Kasumi-1 (cell line): ENCODE results near the gene TTC4.
"Not testable (repeated sequence)": the region's sequence is repeated elsewhere in the genome, so short reads cannot be mapped to it uniquely, and the experiment has no call there.

ENCODE experiments used
- DNase-seq, 2 experiments: peaks; one replicate each; lab custom pipeline; 2025; lab: John Stamatoyannopoulos, UW

Gene TTC4

DNA sequence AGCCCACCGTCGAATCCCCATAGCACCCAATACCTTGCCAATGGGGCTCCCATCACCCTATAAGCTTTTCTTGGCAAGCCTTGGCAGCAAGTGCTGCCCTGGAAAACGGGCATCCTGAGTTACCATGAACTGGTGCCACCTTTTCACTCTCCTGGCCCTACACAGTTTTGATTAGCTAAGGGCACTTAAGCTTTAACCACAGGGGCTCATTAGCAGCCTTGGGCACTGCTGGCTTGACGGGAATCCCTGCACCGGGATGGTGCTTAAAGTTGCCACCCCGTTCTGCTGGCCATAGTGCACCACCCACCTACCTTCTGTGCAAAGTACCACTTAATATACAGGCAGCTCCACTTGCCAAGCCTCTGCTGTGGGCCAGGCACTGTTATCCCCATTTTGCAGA is 34.9 kb downstream of the TTC4 start:
- no peak for DNase-seq

DNA sequence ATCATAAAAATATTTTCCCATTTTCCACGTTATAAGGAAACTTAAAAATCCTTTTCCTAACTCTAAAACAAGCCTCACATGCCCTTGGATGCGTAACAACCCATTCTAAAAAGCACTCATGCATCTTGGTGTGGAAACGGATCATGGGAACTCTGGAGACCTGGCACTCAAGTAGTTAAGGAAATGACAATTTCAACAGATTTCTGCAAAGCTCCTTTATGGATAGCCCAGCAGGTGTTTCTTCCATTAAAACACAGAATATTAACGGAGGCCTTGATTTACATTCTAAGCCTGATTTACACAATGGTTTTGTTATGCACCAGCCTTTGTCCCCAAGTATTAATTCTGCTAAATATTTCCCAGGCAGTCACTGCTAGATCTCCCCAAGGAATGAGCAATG is 35.8 kb downstream of the TTC4 start:
- no peak for DNase-seq

DNA sequence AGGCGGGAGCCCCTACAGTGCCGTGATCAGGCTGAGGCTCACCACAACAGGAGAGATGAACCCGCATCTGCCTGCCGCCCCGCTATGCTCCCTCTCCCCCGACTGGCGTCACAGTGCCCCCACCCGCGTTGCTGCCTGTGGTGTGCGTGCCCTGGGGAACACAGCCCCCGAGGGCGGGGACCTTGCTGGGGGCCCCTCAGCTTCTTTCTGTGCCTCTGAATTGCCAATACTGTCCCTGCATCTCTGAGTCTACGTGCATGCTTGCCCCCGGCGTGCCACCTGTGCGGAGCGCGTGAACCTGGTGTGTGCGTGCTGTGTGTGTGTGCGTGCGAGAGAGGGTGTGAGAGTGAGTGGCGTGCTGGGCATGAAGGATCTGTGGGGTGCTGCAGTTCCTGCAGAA is 38.4 kb downstream of the TTC4 start:
- no peak for DNase-seq

DNA sequence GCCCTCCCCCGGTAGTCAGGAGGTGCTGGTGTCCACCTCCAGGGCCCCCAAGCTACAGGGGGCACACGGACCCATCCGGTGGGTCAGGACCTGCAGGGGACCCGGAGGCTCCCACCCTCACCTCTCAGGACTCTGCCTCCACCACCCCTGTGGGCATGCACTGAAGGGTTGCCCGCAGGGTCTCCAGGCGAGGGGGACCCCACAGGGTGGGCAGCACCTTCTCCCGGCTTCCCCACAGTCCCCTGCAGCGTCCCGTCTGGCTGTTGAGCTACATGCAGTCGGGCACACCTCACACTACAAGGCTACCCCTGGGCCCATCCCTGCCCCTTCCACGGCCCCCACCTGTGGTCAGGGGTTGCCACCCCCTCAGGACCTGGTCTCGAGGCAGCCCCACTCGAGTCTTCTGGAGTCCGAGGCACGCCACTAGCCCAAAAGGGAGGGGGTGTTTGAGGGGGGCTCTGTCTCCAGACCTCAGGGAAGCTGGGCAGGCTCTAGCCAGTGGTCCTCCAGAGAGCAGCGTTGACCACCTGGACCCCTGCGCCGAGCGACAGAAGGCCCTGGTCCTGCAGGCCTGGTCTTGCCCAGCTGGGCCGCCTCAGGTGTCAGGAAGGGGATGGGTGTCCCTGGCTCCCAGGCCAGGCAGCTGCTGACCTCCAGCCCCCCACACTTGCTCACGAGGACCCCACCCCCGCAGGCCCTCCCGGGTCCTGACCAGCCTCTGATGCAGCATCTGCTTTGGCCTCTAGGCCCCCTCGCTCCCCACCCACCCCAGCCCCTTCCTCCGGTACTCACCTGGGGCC is 39.0 kb downstream of the TTC4 start:
- DNase-seq = no peak

DNA sequence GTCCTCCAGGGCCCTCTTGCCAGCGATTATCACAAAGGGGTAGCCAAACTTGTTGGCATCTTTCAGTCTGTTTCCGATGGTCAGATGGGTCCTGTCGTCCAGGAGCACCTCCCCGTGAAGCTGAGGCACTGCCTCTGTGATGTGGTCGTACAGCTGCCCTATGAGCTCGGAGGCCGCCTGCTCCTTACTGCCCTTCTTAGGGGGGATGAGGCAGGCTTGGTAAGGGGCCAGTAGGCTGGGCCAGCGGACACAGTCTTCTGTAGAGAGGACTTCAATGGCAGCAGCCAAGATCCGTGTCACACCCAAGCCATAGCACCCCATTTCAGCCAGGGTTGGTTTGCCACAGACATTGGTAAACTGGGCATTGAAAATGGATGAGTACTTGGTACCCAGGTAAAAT is 42.2 kb downstream of the TTC4 start:
- DNase-seq = no peak

DNA sequence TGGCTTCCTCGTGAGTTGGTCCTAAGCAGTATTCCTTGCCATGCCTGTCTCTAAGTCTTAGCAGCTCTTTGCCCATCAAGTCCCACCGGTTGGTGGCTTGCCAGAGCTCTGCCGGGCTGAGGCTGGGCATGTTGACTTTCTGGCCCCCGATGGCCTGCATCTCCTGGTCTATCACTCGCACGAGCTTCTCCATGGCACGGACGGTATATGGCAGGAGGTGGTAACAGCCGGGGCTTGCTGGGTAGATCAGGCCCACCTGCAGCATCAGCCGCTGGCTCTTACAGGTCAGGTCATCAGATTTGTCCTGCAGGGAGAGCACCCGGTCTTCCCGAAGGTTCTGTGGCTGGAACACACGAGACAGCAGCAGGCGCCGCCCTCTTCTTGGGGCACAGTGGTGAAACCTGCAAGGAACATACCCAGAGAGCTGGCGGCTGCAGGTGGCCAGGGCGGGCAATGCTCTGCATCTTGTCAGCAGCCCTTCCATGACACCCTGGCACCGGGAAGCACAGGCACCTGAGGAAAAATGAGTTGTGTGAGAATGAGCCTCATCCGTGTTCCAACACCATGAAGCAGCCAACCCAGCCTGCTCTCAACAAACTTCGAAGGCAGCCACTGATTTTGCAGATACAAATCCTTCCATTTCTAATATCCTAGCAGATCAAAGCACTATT is 43.2 kb downstream of the TTC4 start:
- DNase-seq = no peak

DNA sequence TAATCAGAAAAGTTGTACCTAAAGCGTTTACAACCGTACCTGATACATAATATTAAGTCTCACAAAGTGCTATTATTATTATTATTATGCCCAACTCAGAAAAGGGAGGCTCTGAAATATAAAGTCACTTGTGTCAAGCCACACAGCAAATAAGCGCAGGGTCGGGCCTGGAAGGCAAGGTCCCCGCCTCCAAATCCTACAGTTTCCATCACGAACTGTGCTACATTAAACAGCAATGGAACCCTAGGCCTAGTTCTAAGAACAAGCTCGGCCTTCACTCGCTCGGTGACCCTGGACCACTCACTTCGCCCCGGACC is 48.1 kb downstream of the TTC4 start:
- peak in 1 of 2 experiments; percentile 42 for DNase-seq

DNA sequence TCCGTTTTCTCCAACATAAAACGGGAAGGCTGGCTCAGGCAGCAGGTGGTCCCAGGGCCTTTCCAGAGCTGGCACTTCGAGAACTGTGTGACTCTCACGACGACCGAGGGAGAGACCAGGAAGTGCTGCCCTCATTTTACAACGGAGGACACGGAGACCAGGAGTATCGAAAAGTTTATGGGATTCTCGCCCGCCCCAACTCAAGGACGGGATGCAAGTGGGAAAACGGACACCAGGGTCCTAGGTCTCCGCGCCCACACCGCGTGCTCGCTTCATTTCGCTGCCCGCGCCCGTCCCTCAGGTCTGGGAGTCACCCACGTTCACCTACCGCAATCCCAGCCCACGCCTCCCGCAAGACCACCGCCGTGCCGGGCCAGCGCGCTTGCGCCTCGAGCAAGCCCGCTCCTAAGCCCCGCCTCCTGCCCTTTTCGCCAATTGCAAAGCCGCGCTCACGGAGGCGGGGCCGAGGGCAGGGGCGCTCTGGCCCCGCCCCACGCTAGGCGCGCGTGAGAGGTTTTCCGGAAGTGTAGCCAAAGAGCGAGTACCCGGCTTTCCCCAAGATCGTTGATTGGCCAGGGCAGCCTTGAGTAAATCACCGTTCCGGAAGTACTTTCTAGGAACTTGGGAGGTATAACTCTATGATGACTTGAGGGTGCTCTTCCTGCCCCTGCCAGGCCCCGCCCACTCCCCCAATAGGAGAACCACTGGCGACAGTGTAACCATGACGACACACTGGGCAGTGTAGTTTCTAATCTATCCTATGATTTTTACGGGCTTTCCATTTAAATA is 48.7 kb downstream of the TTC4 start, which contains the start of gene PARS2:
Gene PARS2, minus strand, starts transcription at position 391 of the 789 bp plus-strand sequence. CDS start 5,362 bp downstream, outside the sequence.
- peak; percentile 99 to 100 for DNase-seq

DNA sequence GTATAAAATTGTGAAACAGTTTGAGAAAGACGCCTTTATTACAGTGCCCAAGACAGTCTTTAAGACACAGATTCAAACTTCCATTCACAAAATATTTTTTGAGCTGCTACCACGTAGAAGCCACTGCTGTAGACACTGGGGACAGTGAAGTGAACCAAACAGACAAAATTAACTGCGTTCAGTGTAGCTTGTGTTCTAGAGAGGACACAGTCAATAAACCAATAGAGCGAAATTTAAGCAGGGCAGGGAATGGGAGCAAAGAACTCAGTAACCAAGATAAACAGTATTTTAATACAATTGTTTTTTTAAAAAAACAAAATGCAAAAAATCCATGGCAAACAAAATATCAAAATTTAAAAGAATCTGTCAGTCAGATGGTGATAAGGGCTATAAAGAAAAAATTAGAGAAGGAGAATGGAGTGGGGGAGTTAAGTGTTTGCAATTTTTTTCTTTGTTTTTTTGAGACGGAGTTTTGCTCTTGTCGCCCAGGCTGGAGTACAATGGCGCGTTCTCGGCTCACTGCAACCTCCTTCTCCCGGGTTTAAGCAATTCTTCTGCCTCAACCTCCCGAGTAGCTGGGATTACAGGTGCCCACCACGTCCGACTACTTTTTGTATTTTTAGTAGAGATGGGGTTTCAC is 49.4 kb downstream of the TTC4 start:
- no peak for DNase-seq

DNA sequence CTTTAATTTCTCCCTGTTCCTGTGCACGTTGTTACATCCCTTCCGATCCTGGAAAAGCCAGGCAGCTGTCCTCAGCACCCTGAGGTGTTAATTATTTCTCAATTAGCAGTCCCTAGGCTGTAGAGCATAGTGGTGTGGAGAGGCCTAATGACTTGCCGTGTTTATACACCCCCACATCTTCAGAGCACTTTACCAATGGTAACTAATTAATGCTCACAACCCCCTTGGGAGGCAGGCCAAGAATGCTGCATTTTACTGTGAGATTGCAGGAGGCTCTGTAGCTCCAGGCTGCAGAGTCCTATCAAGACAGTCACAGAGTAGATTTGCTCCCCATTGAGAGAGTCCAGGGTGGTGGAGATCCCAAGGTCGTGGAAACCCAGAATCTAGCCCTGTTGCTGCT is 51.1 kb downstream of the TTC4 start:
- DNase-seq = no peak

DNA sequence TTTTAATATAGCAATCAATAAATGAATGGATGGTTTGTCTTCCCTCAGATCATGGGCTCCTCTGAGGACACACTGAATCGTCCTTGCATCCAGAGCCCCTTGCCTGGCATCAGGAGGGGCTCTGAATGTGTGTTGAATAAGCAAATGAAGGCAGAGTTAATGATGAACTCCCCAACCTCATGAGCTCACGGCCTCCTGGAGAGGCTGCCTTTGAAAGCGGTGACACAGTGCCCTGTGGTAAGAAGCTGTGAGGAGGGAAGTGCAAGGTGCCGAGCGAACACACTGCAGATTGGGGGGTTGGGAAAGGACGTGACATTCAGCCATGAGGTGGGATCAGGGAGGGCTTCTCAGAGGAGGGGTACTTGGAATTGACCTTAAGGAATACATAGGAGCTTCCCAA is 51.9 kb downstream of the TTC4 start:
- no peak for DNase-seq

DNA sequence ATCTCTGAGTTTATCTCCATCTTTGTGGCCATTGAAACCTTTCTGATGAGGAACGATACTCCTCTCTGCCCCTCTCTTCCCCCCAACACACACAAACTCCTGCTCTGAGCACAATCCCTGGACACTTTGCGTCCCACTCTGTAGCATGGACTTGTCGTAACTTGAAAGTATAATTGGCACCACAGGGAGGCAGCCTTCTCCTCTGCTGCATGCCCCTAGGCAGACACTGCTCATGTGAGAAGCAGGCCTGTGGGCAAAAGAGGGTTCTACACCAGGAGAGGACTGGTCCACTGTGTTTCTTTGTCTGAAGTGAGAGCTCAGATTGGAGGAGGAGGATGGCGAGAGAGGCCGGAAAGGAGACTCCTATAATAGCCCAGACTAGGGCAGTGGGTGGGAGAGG is 52.4 kb downstream of the TTC4 start:
- DNase-seq = no peak

DNA sequence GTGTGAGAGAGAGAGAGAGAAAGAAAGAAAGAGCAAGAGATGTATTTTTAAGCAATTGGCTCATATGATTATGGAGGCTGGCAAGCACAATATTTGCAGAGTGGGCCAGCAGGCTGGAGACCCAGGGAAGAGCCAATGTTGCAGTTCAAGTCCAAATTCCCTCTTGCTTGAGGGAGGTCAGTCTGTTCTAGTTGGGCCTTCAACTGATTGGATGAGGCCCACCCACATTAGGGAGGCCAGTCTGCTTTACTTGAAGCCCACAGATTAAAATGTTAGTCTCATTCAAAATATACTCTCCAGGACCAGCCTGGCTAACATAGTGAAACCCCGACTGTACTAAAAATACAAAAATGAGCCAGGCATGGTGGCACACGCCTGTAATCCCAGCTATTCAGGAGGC is 57.3 kb downstream of the TTC4 start:
- no peak for DNase-seq

DNA sequence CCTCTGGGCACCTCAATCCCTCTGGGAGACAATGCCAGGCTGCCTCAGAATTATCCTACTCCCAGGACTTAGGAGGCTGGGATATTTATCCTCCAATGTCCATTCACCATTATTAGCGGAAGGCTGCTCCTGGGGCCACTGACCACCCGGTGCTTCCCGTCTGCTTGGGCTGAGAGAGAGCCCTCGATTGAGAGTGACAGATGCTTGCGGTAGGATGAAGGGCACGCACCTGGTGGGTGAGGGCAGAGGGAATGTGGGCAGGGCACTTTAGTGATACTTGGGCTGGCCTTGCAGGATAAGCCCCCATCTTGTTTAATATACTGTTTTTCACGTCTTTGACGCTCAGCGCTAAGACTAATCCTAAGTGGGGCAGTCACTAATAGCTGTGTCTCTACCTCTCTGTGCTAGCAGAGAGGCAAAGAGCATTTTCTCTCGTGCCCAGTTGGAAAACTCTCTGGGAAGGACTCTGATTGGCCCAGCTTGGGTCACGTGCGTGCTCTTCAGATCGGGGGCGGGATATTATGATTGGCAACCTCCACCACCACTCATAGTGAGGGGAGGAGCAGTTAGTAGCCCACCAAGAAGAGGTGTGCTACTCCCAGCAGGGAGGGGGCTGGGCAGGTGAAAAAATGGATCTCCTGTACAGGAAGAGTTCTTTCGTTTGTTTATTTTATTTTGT is 59.3 kb downstream of the TTC4 start:
- no peak for DNase-seq

DNA sequence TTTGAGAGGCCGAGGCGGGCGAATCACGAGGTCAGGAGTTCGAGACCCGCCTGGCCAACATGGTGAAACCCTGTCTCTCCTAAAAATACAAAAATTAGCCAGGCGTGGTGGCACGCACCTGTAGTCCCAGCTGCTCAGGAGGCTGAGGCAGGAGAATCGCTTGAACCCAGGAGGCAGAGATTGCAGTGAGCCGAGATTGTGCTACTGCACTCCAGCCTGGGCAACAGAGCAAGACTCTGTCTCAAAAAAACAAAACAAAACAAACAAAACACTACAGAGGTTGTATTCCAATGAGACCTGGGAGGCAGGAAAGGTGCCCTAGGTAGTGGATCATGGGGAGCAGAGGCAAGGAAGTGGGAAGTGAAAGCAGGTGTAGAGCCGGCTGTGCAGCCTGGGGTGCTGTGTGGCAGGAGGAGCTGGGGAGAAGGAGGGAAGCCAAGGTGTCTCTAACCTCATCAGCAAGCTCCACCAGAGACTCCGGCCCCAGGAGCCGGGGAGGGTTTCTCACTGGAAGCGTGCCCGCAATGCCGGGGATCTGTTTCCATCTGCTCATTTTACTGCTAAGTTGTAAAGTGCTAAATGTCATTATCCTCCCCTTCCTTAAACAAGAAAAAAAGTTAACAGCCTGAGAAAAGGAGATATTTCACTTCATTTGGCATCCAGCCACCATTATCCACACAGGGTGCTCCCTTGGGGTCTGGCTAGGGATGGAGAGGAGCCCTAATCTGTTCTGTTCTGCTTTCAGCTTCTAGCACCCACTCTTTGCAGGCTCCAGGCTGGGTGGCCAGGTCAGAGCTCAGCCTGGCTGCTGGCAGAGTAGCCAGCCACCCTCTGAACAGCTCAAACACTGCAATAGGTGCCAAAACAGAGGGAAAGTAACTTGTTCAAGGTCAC is 60.4 kb downstream of the TTC4 start:
- DNase-seq = not testable (repeated sequence)

DNA sequence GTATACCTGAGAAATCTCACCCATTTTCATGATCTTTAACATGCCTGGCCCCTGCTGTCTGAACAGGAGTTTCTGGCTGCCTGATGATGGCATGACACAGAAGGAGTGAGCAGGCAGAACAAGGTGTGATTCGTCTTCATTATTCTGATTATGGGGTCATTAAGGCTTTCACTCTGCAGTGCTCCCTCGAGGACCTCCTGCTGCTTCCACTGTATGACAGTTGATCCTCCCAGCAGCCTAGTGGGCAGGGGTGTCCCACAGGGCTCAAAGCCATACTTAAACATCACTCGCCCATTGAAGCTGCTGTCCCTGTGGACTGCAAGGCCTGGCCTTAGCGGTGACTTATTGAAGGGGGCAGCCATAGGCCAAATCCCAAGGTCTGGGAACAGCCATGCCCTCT is 61.4 kb downstream of the TTC4 start:
- DNase-seq = no peak

DNA sequence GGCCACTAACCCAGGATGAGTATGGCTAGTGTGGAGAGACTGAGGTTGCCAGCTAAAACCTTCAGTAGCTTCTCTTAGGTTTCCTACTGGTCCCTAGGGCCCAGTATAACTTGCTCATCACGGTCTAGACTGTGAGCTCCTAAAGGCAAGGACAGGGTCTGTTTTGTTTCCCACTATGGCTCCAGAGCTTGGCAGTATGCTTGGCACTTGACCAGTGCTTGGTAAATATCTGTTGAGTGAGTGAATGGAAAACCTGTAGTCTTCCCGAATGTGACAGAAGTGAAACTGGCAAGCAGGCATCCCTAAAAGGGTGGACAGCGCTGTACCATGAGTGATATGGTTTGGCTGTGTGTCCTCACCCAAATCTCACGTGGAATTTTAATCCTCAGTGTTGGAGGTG is 61.8 kb downstream of the TTC4 start:
- no peak for DNase-seq

DNA sequence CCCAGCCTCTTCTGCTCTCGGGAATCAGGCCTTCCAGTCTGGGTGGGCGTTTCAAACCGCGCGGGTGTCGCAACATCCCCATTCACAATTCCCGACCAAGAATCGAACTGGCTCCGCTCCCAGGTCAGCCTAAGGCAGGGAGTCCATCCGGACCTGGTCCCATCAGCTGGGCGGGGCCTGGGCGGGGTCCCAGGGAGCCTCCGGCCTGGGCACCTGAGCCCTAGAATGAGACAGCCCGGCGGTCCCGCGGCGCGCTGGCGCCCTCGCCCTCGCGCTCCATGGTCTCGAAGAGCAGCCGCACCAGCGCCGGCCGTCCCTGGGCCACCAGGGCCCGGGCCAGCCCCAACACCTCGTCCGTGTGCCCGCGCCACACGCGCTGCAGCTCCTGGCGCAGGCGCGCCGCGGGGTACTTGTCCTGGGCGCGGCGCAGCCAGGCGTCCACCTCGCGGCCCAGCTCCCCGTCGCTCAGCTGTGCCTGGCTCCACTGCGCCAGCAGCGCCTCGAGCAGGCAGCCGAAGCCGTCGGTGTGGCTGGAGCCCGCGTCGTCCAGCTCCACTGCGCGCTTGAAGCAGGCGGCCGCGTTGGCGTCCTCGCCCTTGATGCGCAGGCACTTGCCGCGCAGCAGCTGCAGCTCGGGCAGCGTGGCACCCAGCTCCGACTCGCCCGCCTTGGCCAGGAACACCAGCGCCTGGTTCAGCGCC is 65.5 kb downstream of the TTC4 start:
- no peak for DNase-seq

DNA sequence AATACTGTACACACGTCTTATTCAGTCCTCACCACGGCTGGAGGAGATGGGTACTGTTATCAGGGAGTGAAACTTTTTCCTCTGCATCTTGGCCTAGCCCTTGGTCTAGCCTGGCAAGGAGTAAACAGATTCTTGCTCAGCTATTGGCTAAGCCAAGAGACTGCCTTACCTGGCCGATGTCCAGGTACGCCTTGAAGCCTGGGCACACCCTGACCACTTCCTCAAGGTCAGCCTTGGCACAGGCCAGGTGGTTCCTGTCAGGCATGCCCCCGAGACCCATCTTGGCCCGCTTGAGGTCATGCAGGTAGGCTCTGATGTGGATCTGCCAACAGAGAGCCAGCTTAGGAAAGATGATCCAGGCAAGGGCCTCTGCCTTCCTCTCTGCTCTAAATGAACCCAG is 66.5 kb downstream of the TTC4 start:
- no peak for DNase-seq

DNA sequence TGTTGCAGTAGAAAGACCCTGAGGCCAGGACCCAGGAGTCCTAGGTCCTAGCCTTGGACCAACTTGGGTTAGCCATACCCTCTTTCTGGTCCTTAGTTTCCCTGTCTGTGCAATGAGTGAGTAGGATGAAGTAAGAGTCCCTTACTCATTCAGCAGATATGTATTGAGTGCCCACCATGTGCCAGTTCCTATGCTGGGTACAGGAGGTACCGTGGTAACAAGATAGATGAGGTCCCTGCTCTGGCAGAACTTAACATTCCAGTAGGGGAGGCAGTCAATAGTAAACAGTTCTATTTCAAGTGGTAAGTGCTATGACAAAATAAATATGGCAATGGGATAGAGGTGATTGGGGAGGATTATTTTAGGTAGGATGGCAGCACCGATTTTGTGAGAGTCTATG is 66.9 kb downstream of the TTC4 start:
- DNase-seq = no peak
